22Rv1 (cell line): ENCODE results near the gene NAA20.

ENCODE experiments used
- H3K27ac ChIP-seq: fragments of 450-650 bp; 2 replicates; pipeline ENCODE4 v1.5.1; 2017
- CTCF ChIP-seq: fragments of 450-650 bp; IDR thresholded peaks from 2 replicates; pipeline ENCODE4 v1.5.1; 2017; ENCODE audit warnings: mild to moderate bottlenecking
- ZFX ChIP-seq: fragments of 450-650 bp; IDR thresholded peaks from 2 replicates; pipeline ENCODE4 v1.6.1; 2017; ENCODE audit warnings: antibody characterized with exemption, borderline replicate concordance

NAA20 gene

GRCh38 chr20:19976595-19977372 lies 40.4 kb upstream of the NAA20 start:
- H3K27ac ChIP-seq: no peak overlapping the region
- TF ChIP-seq CTCF: no peak
- TF ChIP-seq ZFX: no peak

GRCh38 chr20:19977373-19977770 lies 39.8 kb upstream of the NAA20 start:
- H3K27ac ChIP-seq: no peak overlapping the region

GRCh38 chr20:19978511-19979210 lies 38.5 kb upstream of the NAA20 start:
- H3K27ac ChIP-seq: no peak overlapping the region
- TF ChIP-seq ZFX (no peak), CTCF (no peak)

More at GRCh38 chr20:19977373-19977770, 39.8 kb upstream of the NAA20 start:
- TF ChIP-seq ZFX: no peak
- TF ChIP-seq CTCF: no peak

- TF ChIP-seq ZFX (no peak), CTCF (no peak)
- no peak overlapping the region for H3K27ac ChIP-seq
Observed at GRCh38 chr20:19981031-19981451, 36.1 kb upstream of the NAA20 start.

- no peak for TF ChIP-seq CTCF
- TF ChIP-seq ZFX: no peak
- H3K27ac ChIP-seq: no peak overlapping the region
Observed at GRCh38 chr20:19986419-19986818, 30.7 kb upstream of the NAA20 start.

GRCh38 chr20:19987046-19987445 lies 30.1 kb upstream of the NAA20 start:
- TF ChIP-seq ZFX: no peak
- no peak for TF ChIP-seq CTCF
- H3K27ac ChIP-seq: no peak overlapping the region

GRCh38 chr20:19990850-19991249 lies 26.3 kb upstream of the NAA20 start:
- no peak overlapping the region for H3K27ac ChIP-seq

More at GRCh38 chr20:19990850-19991249, 26.3 kb upstream of the NAA20 start:
- TF ChIP-seq ZFX (no peak), CTCF (no peak)
